Ishikawa (cell line): ENCODE results near the gene UPF2.
A peak's percentile ranks its signal among the peaks of the same experiment; 100 is the strongest.

Experiments used
- CEBPB ChIP-seq: IDR thresholded peaks from 2 replicates; pipeline ENCODE4 v1.6.1; 2012
- CREB1 ChIP-seq: IDR thresholded peaks from 2 replicates; pipeline ENCODE4 v1.6.1; 2012; ENCODE audit warnings: low read depth
- EGR1 ChIP-seq: IDR thresholded peaks from 2 replicates; pipeline ENCODE4 v1.6.1; 2012
- EP300 ChIP-seq: IDR thresholded peaks from 2 replicates; pipeline ENCODE4 v1.6.1; 2012; ENCODE audit warnings: borderline replicate concordance
- FOXM1 ChIP-seq: IDR thresholded peaks from 2 replicates; pipeline ENCODE4 v1.6.1; 2012; ENCODE audit warnings: low read depth, borderline replicate concordance
- NFIC ChIP-seq: IDR thresholded peaks from 2 replicates; pipeline ENCODE4 v1.6.1; 2012
- RAD21 ChIP-seq: IDR thresholded peaks from 2 replicates; pipeline ENCODE4 v1.6.1; 2012; ENCODE audit warnings: low read depth
- TAF1 ChIP-seq: IDR thresholded peaks from 2 replicates; pipeline ENCODE4 v1.6.1; 2012; ENCODE audit warnings: low read depth, mild to moderate bottlenecking
- TCF12 ChIP-seq: IDR thresholded peaks from 2 replicates; pipeline ENCODE4 v1.6.1; 2012; ENCODE audit warnings: low read depth
- TEAD4 ChIP-seq: IDR thresholded peaks from 2 replicates; pipeline ENCODE4 v1.6.1; 2012
- YY1 ChIP-seq: IDR thresholded peaks from 2 replicates; pipeline ENCODE4 v1.6.1; 2012; ENCODE audit warnings: low read depth
- ZBTB7A ChIP-seq: IDR thresholded peaks from 2 replicates; pipeline ENCODE4 v1.6.1; 2012; ENCODE audit warnings: low read depth
- TF ChIP-seq, protein P1 (sequence below): IDR thresholded peaks from 2 replicates; pipeline ENCODE4 v1.6.1; 2012
- TF ChIP-seq, protein P2 (sequence below): IDR thresholded peaks from 2 replicates; pipeline ENCODE4 v1.6.1; 2012; ENCODE audit warnings: low read depth, mild to moderate bottlenecking
- TF ChIP-seq, protein P3 (sequence below): IDR thresholded peaks from 2 replicates; pipeline ENCODE4 v1.6.1; 2012

Gene UPF2

DNA sequence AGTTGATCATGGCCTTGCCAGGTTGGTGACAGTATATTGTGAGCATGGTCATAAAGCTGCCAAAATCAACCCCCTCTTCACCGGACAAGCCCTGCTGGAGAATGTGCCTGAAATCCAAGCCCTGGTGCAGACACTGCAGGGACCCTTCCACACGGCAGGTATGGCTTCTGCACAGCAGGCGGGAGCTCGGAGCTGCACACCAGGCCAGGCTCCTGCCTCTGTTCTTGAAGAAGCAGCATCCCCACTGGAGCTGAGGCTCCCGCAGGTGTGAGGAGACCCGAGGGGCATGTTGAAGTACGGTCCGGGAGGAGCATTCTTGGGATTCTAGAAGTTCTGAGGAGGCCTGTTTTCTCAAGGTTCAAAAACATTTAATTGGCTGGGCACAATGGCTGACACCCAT lies 38.9 kb upstream of the UPF2 start:
- TF ChIP-seq CEBPB: no peak
- TF ChIP-seq, protein P1, sequence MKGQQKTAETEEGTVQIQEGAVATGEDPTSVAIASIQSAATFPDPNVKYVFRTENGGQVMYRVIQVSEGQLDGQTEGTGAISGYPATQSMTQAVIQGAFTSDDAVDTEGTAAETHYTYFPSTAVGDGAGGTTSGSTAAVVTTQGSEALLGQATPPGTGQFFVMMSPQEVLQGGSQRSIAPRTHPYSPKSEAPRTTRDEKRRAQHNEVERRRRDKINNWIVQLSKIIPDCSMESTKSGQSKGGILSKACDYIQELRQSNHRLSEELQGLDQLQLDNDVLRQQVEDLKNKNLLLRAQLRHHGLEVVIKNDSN: no peak
- TF ChIP-seq, protein P2, sequence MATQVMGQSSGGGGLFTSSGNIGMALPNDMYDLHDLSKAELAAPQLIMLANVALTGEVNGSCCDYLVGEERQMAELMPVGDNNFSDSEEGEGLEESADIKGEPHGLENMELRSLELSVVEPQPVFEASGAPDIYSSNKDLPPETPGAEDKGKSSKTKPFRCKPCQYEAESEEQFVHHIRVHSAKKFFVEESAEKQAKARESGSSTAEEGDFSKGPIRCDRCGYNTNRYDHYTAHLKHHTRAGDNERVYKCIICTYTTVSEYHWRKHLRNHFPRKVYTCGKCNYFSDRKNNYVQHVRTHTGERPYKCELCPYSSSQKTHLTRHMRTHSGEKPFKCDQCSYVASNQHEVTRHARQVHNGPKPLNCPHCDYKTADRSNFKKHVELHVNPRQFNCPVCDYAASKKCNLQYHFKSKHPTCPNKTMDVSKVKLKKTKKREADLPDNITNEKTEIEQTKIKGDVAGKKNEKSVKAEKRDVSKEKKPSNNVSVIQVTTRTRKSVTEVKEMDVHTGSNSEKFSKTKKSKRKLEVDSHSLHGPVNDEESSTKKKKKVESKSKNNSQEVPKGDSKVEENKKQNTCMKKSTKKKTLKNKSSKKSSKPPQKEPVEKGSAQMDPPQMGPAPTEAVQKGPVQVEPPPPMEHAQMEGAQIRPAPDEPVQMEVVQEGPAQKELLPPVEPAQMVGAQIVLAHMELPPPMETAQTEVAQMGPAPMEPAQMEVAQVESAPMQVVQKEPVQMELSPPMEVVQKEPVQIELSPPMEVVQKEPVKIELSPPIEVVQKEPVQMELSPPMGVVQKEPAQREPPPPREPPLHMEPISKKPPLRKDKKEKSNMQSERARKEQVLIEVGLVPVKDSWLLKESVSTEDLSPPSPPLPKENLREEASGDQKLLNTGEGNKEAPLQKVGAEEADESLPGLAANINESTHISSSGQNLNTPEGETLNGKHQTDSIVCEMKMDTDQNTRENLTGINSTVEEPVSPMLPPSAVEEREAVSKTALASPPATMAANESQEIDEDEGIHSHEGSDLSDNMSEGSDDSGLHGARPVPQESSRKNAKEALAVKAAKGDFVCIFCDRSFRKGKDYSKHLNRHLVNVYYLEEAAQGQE: no peak
- no peak for TF ChIP-seq TEAD4
- TF ChIP-seq FOXM1: no peak
- no peak for TF ChIP-seq NFIC
- TF ChIP-seq TAF1: no peak
- no peak for TF ChIP-seq YY1
- no peak for TF ChIP-seq CREB1
- TF ChIP-seq, protein P3, sequence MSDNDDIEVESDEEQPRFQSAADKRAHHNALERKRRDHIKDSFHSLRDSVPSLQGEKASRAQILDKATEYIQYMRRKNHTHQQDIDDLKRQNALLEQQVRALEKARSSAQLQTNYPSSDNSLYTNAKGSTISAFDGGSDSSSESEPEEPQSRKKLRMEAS: no peak
- TF ChIP-seq ZBTB7A: no peak
- no peak for TF ChIP-seq RAD21
- no peak for TF ChIP-seq EGR1
- TF ChIP-seq TCF12: no peak
- TF ChIP-seq EP300: no peak

DNA sequence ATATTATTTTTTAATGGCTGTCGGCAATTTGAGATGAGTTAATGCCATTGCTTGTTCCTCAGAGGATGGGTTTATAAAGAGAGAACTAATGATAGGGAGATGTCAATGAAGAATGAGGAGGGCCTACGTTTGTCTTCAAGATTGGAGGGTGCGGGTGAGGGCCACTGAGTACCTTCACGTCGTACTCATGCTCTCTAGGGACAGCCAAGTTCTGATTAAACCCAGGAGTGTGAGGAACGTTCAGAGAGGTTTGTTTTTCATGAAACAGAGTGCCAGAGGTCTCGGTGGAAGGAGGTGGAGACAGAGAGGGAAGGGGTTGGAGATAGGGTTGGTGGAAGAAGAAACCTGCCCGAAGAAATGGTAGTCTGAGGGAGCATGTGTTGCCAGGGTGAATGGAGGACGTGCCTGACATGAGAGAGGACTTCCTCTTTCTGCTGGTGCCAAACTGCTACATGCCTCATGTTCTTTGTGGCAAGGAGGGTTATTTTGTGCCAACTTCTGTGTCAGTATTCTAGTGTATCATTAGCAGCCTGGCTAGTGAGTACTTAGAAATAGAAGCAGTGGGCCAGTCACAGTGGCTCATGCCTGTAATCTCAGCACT lies 35.1 kb upstream of the UPF2 start:
- no peak for TF ChIP-seq FOXM1
- TF ChIP-seq CREB1: no peak
- no peak for TF ChIP-seq TEAD4
- no peak for TF ChIP-seq EP300
- TF ChIP-seq ZBTB7A: no peak
- TF ChIP-seq EGR1: no peak
- no peak for TF ChIP-seq TAF1
- TF ChIP-seq, protein P1: no peak
- TF ChIP-seq, protein P3: no peak
- TF ChIP-seq CEBPB: no peak
- no peak for TF ChIP-seq TCF12
- TF ChIP-seq, protein P2: no peak
- TF ChIP-seq YY1: no peak
- no peak for TF ChIP-seq NFIC
- no peak for TF ChIP-seq RAD21

DNA sequence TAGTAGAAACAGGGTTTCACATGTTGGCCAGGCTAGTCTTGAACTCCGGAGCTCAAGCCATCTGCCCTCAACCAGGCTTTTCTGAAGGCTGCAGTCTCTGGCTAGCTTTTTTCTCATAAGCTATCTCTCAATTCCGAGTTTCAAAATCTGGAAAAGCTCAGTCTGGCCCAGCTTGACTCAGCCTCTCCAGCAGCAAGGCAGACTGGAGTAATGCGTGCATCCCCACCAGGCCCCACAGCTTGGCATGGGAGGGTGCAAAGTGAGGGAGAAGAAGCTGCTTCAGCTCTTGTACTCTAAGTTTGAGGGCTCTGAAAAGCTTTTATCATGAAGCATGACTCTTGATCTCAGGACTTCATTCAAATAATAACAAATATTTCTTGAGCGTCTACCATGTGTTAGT lies 30.9 kb upstream of the UPF2 start:
- TF ChIP-seq, protein P1: no peak
- TF ChIP-seq TCF12: no peak

DNA sequence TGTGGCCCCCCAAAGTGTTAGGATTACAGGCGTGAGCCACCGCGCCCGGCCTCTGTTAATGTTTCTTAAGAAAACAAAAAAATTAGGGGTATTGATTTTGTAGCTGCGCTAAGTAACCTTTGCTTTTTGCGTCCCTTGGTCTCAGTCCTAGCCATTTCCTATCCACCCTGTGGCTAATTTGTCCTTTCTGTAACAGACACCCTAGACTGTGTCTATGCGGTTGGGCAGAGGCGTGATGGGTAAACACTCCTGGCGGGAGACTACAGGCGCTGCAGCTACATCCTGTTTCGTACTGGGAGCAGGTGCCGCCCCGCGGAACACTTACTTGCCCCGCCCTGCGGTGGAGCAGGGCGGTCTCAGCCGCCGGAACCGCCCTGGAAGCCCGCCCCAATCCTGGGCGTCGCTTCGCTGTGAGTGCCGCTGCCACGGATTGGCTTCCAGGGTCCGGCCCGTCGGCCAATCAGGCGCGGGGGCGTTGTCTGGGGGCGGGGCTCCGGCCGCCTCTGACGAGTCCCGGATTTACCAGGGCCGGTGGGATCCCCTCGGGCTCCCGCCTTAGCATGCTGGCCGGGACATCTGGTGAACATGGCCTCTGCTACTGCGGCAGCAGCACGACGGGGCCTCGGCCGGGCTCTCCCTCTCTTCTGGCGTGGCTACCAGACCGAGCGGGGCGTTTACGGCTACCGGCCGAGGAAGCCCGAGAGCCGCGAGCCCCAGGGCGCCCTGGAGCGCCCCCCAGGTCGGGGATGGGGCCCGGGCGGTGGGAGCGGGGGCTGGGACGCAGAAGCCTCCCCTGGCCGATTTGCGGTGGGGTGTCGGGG lies 26.1 kb upstream of the UPF2 start, which contains the start of gene DHTKD1:
DHTKD1 (plus strand) TSS at position 506 of the 821 bp plus-strand sequence; CDS start at position 586, 80 bp downstream.
- TF ChIP-seq, protein P2: no peak
- TF ChIP-seq YY1: peak; percentile 54; the same call in 1 of the 2 replicates
- TF ChIP-seq, protein P3: peak; percentile 54; the same call in 1 of the 2 replicates
- TF ChIP-seq TAF1: peak; percentile 81
- peak; percentile 35; the same call in 1 of the 2 replicates for TF ChIP-seq TCF12
- TF ChIP-seq ZBTB7A: peak; percentile 41; the same call in 1 of the 2 replicates
- TF ChIP-seq, protein P1: no peak
- 0 out of 2 replicates have a peak, but pooled peaks have one; percentile 34 for TF ChIP-seq CREB1
